ENCODE data around the gene SLC6A20.

Gene SLC6A20

DNA sequence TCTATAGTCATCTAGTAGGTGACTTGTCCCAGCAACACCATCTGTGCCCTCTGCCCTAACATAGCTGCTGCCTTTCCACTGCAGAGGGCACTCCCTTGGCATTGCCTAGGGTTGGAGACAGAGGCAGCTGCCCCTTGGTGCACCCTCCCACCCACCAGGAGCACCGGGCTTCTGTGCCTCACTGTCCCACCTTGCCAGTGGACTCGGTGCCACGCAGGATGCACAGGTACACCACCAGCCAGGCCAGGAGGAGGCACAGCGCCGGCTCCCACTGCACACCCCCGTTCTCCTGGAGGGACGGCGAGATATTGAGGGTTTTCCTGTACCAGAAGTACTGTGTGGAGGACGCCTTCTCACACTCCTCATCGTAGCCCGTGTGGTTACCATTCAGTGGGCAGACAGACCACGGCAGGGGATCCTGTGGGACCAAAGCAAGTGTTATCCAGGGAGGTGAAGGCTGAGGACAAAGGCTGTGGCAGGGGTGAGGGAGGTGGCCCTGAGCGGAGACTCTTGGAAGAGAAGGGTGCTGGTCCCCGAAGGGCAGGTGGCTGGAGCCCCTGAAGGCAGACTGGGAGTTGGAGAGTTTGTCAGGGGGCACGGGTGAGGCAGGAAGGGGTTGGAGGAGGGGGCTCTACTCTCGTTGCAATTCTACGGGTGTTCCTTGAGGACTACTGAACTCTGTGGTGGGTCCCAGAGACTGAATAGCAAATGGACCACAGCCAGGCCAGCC lies 20.6 kb downstream of the SLC6A20 start:
- Histone ChIP-seq H3K36me3 (ENCODE audit: insufficient read depth, low read length) (0 out of 2 replicates have a peak, but pooled peaks cover 10% of the 10 kb centered on the region), H3K4me2 (ENCODE audit: insufficient read depth, low read length) (no peak overlapping the region), H3K27me3 (ENCODE audit: insufficient read depth, low read length, poor library complexity) (no peaks in the 10 kb centered on the region), H3K4me1 (ENCODE audit: insufficient read depth, low read length) (no peaks in the 10 kb centered on the region), H4K20me1 (ENCODE audit: insufficient read depth, low read length) (0 out of 2 replicates have a peak, but pooled peaks cover 3% of the 10 kb centered on the region), H3K79me2 (ENCODE audit: insufficient read depth, low read length) (no peaks in the 10 kb centered on the region), H2AFZ (ENCODE audit: low read depth, low read length) (no peak overlapping the region), H3K9me3 (ENCODE audit: insufficient read depth, low read length, severe bottlenecking) (no peaks in the 10 kb centered on the region), H3K27ac (ENCODE audit: low read length) (no peak overlapping the region), H3K4me3 (ENCODE audit: low read depth in 1 of 2, low read length in 2 of 2) (no peak overlapping the region), H3K9ac (ENCODE audit: low read depth, low read length) (no peak overlapping the region)
- ATAC-seq (ENCODE audit: insufficient read depth, low read depth) (no peak), DNase-seq (no peak)
- TF ChIP-seq EZH2 (IDR thresholded peaks at IDR 0.05; ENCODE audit: borderline replicate concordance, low read depth, low read length, severe bottlenecking) = no peak
- TF ChIP-seq, protein P1, sequence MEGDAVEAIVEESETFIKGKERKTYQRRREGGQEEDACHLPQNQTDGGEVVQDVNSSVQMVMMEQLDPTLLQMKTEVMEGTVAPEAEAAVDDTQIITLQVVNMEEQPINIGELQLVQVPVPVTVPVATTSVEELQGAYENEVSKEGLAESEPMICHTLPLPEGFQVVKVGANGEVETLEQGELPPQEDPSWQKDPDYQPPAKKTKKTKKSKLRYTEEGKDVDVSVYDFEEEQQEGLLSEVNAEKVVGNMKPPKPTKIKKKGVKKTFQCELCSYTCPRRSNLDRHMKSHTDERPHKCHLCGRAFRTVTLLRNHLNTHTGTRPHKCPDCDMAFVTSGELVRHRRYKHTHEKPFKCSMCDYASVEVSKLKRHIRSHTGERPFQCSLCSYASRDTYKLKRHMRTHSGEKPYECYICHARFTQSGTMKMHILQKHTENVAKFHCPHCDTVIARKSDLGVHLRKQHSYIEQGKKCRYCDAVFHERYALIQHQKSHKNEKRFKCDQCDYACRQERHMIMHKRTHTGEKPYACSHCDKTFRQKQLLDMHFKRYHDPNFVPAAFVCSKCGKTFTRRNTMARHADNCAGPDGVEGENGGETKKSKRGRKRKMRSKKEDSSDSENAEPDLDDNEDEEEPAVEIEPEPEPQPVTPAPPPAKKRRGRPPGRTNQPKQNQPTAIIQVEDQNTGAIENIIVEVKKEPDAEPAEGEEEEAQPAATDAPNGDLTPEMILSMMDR (IDR thresholded peaks at IDR 0.05; ENCODE audit: borderline replicate concordance, extremely low read depth, low read length, poor library complexity, severe bottlenecking) = no peak

DNA sequence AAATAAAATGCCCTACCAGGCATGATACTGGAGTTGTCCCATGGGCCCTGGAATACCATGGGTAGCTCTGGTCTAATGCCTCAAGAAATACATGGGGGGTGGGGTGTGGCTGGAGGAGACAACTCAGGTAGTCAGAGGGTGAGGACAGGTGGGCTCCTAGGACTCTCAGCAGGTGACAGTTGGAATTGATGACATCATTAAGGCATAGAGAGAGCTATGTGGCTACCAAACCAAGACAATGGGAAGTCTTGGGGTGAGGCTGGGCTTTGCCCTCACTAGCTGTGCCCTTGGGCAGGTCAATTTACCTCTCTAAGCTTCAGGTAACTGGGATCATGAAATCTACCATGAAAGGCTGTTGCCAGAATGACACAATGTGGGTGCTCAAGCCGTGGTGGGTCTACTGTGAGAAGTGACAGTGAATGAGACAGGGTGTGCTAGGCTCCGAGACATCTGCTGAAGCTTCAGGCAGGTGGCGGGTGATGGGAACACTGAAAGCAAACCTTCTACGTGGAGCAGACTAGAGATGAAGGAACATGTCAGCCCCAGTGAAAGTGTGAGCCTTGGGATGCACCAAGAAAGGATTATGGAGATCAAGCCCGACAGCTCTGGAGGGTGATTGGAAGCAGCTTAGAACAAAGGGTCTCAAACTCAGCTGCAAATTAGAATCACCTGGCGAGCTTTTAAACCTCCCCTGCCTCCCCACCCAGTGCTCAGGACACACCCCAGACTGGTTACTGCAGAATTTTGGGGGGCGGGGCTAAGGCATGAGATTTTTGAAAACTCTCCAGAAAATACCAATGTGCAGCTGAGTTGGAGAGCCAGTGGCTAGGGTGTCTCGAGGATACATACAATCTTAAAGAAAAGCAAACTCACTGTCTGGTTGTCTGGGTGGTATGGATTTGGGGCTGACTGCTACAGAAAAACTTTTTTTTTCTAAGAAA lies 21.5 kb downstream of the SLC6A20 start:
- Histone ChIP-seq H3K4me3 (ENCODE audit: low read depth in 1 of 2, low read length in 2 of 2) (no peak overlapping the region), H3K79me2 (ENCODE audit: insufficient read depth, low read length) (no peaks in the 10 kb centered on the region), H3K36me3 (ENCODE audit: insufficient read depth, low read length) (0 out of 2 replicates have a peak, but pooled peaks cover 10% of the 10 kb centered on the region), H3K9ac (ENCODE audit: low read depth, low read length) (no peak overlapping the region), H3K27ac (ENCODE audit: low read length) (no peak overlapping the region), H2AFZ (ENCODE audit: low read depth, low read length) (no peak overlapping the region), H3K4me1 (ENCODE audit: insufficient read depth, low read length) (no peaks in the 10 kb centered on the region), H3K27me3 (ENCODE audit: insufficient read depth, low read length, poor library complexity) (no peaks in the 10 kb centered on the region), H3K9me3 (ENCODE audit: insufficient read depth, low read length, severe bottlenecking) (no peaks in the 10 kb centered on the region), H4K20me1 (ENCODE audit: insufficient read depth, low read length) (0 out of 2 replicates have a peak, but pooled peaks cover 3% of the 10 kb centered on the region), H3K4me2 (ENCODE audit: insufficient read depth, low read length) (no peak overlapping the region)
- ATAC-seq (ENCODE audit: insufficient read depth, low read depth) = no peak
- TF ChIP-seq, protein P1 (IDR thresholded peaks at IDR 0.05; ENCODE audit: borderline replicate concordance, extremely low read depth, low read length, poor library complexity, severe bottlenecking) = no peak
- TF ChIP-seq EZH2 (IDR thresholded peaks at IDR 0.05; ENCODE audit: borderline replicate concordance, low read depth, low read length, severe bottlenecking) = no peak
- no peak for DNase-seq

DNA sequence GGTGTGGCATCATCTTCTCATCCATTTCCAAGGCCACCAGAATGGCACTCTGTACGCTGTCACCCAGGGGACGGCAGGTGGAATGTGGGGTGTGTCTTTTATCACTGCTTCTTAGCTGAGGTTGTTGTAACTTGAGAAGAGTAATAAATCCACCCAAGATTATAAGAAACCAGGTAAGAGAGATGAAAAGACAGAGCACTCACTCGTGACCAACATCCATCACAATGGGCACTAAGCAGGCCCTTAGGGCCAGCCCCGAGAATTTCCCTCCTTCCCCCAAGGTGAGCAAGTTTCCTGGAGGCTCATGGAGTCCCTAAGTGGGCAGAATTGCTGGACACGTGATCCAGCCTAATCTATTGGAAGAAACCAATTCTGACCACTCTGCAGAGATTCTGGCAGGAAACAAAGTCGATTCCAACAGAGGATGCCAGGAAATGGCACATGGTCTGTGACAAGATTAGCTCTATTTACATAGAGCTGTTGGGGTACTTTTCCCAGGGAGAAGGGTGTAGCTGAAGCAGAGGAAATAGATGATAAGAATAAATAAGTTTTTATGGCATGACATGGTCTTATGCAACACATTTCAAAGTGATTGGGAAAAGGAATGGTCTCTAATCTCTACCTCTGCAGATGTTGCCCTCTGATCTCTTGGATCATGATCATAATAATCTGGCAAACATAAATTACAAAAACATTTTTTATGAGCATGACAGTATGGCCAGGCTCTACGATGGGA lies 22.5 kb downstream of the SLC6A20 start:
- no peaks in the 10 kb centered on the region for H3K79me2 ChIP-seq (ENCODE audit: insufficient read depth, low read length)
- H2AFZ ChIP-seq (ENCODE audit: low read depth, low read length) = no peak overlapping the region
- H3K27ac ChIP-seq (ENCODE audit: low read length) = no peak overlapping the region
- ATAC-seq (ENCODE audit: insufficient read depth, low read depth) (no peak), DNase-seq (no peak)
- H3K4me2 ChIP-seq (ENCODE audit: insufficient read depth, low read length) = no peak overlapping the region
- H3K9me3 ChIP-seq (ENCODE audit: insufficient read depth, low read length, severe bottlenecking) = no peaks in the 10 kb centered on the region
- H3K36me3 ChIP-seq (ENCODE audit: insufficient read depth, low read length) = 0 out of 2 replicates have a peak, but pooled peaks cover 10% of the 10 kb centered on the region
- no peaks in the 10 kb centered on the region for H3K4me1 ChIP-seq (ENCODE audit: insufficient read depth, low read length)
- no peak overlapping the region for H3K9ac ChIP-seq (ENCODE audit: low read depth, low read length)
- no peaks in the 10 kb centered on the region for H3K27me3 ChIP-seq (ENCODE audit: insufficient read depth, low read length, poor library complexity)
- TF ChIP-seq, protein P1 (IDR thresholded peaks at IDR 0.05; ENCODE audit: borderline replicate concordance, extremely low read depth, low read length, poor library complexity, severe bottlenecking) = no peak
- TF ChIP-seq EZH2 (IDR thresholded peaks at IDR 0.05; ENCODE audit: borderline replicate concordance, low read depth, low read length, severe bottlenecking) = no peak
- no peak overlapping the region for H3K4me3 ChIP-seq (ENCODE audit: low read depth in 1 of 2, low read length in 2 of 2)
- H4K20me1 ChIP-seq (ENCODE audit: insufficient read depth, low read length) = no peaks in the 10 kb centered on the region
